ENCODE measurements around the gene LRP1B. TPM values are rescaled to one million over a fixed set of nuclear protein-coding genes. Genes with fewer than 3 reads are reported as not detected.

Gene LRP1B
- total RNA-seq, 1 donor from 2014 or later, result 0.38 TPM

DNA sequence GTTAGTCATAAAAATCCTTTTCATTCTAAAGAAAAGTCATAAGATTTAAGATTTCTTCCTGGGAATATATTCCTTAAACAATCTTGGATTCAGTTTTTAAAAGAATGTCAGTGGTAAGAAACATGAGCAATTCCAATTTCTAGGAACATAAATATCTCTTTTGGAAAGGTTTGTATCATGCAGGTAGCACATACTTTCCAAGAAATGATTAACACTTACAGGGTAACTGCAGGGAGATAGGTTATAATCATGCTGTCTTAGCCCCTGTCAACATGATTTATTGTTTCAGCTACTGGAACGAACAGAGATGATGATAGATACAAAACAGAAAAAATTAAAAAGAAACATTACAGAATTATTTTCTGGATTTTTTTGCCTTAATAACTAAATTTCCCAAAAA, 1537.7 kb downstream of the LRP1B start:
- no peaks in the 10 kb centered on the region for H3K36me3 ChIP-seq (ENCODE audit: control insufficient read depth, insufficient read depth, low read length)
- no peak for TF ChIP-seq CTCF (IDR thresholded peaks at IDR 0.05; ENCODE audit: insufficient read depth, low read length, poor library complexity, severe bottlenecking)
- H3K4me3 ChIP-seq (ENCODE audit: low read depth, low read length), result no peak overlapping the region
- H3K27me3 ChIP-seq (ENCODE audit: control insufficient read depth, insufficient read depth, low read length), result no peaks in the 10 kb centered on the region
- no peak for DNase-seq (ENCODE audit: low read depth)

GRCh38 chr2:140589696-140590095, 1541.1 kb downstream of the LRP1B start:
- no peak for DNase-seq (ENCODE audit: low read depth)
- Histone ChIP-seq H3K4me3 (ENCODE audit: low read depth, low read length) (no peak overlapping the region), H3K27me3 (ENCODE audit: control insufficient read depth, insufficient read depth, low read length) (no peaks in the 10 kb centered on the region), H3K36me3 (ENCODE audit: control insufficient read depth, insufficient read depth, low read length) (no peaks in the 10 kb centered on the region)
- no peak for TF ChIP-seq CTCF (IDR thresholded peaks at IDR 0.05; ENCODE audit: insufficient read depth, low read length, poor library complexity, severe bottlenecking)

GRCh38 chr2:140589273-140589672, 1541.5 kb downstream of the LRP1B start:
- no peak for TF ChIP-seq CTCF (IDR thresholded peaks at IDR 0.05; ENCODE audit: insufficient read depth, low read length, poor library complexity, severe bottlenecking)
- Histone ChIP-seq H3K36me3 (ENCODE audit: control insufficient read depth, insufficient read depth, low read length) (no peaks in the 10 kb centered on the region), H3K27me3 (ENCODE audit: control insufficient read depth, insufficient read depth, low read length) (no peaks in the 10 kb centered on the region), H3K4me3 (ENCODE audit: low read depth, low read length) (no peak overlapping the region)
- no peak for DNase-seq (ENCODE audit: low read depth)

- Histone ChIP-seq H3K4me3 (ENCODE audit: low read depth, low read length) (no peak overlapping the region), H3K27me3 (ENCODE audit: control insufficient read depth, insufficient read depth, low read length) (no peaks in the 10 kb centered on the region), H3K36me3 (ENCODE audit: control insufficient read depth, insufficient read depth, low read length) (no peaks in the 10 kb centered on the region)
- TF ChIP-seq CTCF (IDR thresholded peaks at IDR 0.05; ENCODE audit: insufficient read depth, low read length, poor library complexity, severe bottlenecking), result peak; percentile 63
- no peak for DNase-seq (ENCODE audit: low read depth)
Measured at GRCh38 chr2:140586379-140586778, 1544.4 kb downstream of the LRP1B start.

DNA sequence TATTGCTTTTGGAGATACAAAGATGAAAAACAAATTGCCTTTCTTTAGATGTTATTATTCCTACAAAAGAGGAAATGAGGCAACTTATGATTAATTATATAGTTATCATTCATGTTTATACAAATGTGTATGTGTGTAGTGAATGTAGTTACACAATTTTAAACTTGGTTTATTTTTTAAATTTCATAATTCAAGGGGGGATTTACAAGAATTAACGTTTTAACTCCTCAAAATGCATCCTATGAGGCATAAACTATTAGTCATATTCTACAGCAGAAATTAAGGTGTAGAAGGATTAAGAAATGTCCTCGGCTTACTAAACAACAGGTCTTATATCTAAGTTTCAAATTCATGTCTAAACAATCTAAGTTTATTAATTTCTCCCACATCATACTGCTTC, 1545.8 kb downstream of the LRP1B start:
- no peaks in the 10 kb centered on the region for H3K27me3 ChIP-seq (ENCODE audit: control insufficient read depth, insufficient read depth, low read length)
- no peak for TF ChIP-seq CTCF (IDR thresholded peaks at IDR 0.05; ENCODE audit: insufficient read depth, low read length, poor library complexity, severe bottlenecking)
- H3K4me3 ChIP-seq (ENCODE audit: low read depth, low read length), result no peak overlapping the region
- no peak for DNase-seq (ENCODE audit: low read depth)
- H3K36me3 ChIP-seq (ENCODE audit: control insufficient read depth, insufficient read depth, low read length), result no peaks in the 10 kb centered on the region

DNA sequence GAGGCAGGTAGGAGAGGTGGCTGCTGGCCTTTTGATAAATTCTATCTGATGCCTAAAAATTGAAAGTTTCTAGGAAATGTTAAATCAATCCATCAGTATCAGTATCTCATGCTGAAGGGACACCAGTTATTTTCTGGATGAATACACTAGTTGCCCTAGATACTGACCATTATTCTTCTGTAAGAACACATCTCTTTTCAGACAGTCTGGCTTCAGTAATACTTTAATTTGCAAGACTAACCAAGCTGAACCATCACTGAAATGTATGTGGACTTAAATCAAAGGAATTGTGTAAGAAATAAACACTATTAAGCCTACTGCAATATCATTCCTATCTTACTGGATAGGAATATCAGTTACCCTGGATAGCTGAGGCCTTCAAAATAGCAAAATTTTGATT, 1546.3 kb downstream of the LRP1B start:
- no peak for TF ChIP-seq CTCF (IDR thresholded peaks at IDR 0.05; ENCODE audit: insufficient read depth, low read length, poor library complexity, severe bottlenecking)
- Histone ChIP-seq H3K4me3 (ENCODE audit: low read depth, low read length) (no peak overlapping the region), H3K27me3 (ENCODE audit: control insufficient read depth, insufficient read depth, low read length) (no peaks in the 10 kb centered on the region), H3K36me3 (ENCODE audit: control insufficient read depth, insufficient read depth, low read length) (no peaks in the 10 kb centered on the region)
- no peak for DNase-seq (ENCODE audit: low read depth)

All from kidney epithelial cell (primary cell).